Right renal pelvis (tissue), 4 donors: ENCODE measurements around the gene GNAQ. TPM values are rescaled to one million over a fixed set of nuclear protein-coding genes. Genes with fewer than 3 reads are reported as not detected.
"Not testable (repeated sequence)": the region's sequence is repeated elsewhere in the genome, so short reads cannot be mapped to it uniquely, and the experiment has no call there.

Experiments
- DNase-seq, 4 donors: peaks; one replicate each; pipeline ENCODE4 v3.0.0-alpha.2; 2013; ENCODE audit warnings: low read depth in 4 of 4, low spot score in 3 of 4, missing footprints in 1 of 4
- polyA plus RNA-seq, 4 donors: library from polyadenylated mRNA; unstranded; fragments of 120-200 nt; gene quantifications; one replicate each; pipeline ENCODE4 v1.2.1, GENCODE V29; 2013; ENCODE audit not compliant: insufficient read length in 4 of 4

GNAQ gene
- polyA plus RNA-seq, 4 donors: 52.8 to 75.0 (median 72.2) TPM

- no peak for DNase-seq
Observed at GRCh38 chr9:77759391-77759790, 272.2 kb downstream of the GNAQ start.

GRCh38 chr9:77756449-77756848 lies 275.2 kb downstream of the GNAQ start:
- no peak for DNase-seq

- no peak for DNase-seq
Observed at GRCh38 chr9:77753180-77753579, 278.4 kb downstream of the GNAQ start.

GRCh38 chr9:77752554-77752953 lies 279.1 kb downstream of the GNAQ start:
- DNase-seq: no peak

GRCh38 chr9:77751341-77752091 lies 280.1 kb downstream of the GNAQ start:
- peak; percentile 53 to 69 (median 66) for DNase-seq

GRCh38 chr9:77750981-77751340 lies 280.6 kb downstream of the GNAQ start:
- DNase-seq: no peak

GRCh38 chr9:77750284-77750683 lies 281.3 kb downstream of the GNAQ start:
- no peak for DNase-seq

- DNase-seq: no peak
Observed at GRCh38 chr9:77748214-77748772, 283.3 kb downstream of the GNAQ start.

GRCh38 chr9:77747163-77747562 lies 284.4 kb downstream of the GNAQ start:
- no peak for DNase-seq

GRCh38 chr9:77744841-77745430 lies 286.7 kb downstream of the GNAQ start:
- DNase-seq: no peak

- no peak for DNase-seq
Observed at GRCh38 chr9:77743386-77743785, 288.2 kb downstream of the GNAQ start.

- DNase-seq: no peak
Observed at GRCh38 chr9:77738932-77739331, 292.7 kb downstream of the GNAQ start.

- no peak for DNase-seq
Observed at GRCh38 chr9:77735494-77735893, 296.1 kb downstream of the GNAQ start.

- DNase-seq: no peak
Observed at GRCh38 chr9:77731930-77732329, 299.7 kb downstream of the GNAQ start.

GRCh38 chr9:77731008-77731698 lies 300.5 kb downstream of the GNAQ start:
- DNase-seq: no peak

- DNase-seq: no peak
Observed at GRCh38 chr9:77729177-77729576, 302.4 kb downstream of the GNAQ start.

- DNase-seq: no peak
Observed at GRCh38 chr9:77726814-77727213, 304.8 kb downstream of the GNAQ start.

- DNase-seq: no peak
Observed at GRCh38 chr9:77726289-77726688, 305.3 kb downstream of the GNAQ start.

GRCh38 chr9:77725820-77726219 lies 305.8 kb downstream of the GNAQ start:
- no peak for DNase-seq

GRCh38 chr9:77725046-77725694 lies 306.4 kb downstream of the GNAQ start:
- DNase-seq: no peak

- DNase-seq: not testable (repeated sequence)
Observed at GRCh38 chr9:77721156-77721555, 310.5 kb downstream of the GNAQ start.
